BJ (cell line): ENCODE results near the gene RBP5. TPM values are rescaled to one million over a fixed set of nuclear protein-coding genes. Genes with fewer than 3 reads are reported as not detected.

Experiments
- CTCF ChIA-PET: fragments of 350-600 bp; formaldehyde crosslinking; extraction: SDS; loops from one replicate; lab custom pipeline; 2021; ENCODE audit warnings: antibody characterized with exemption, inconsistent platforms; lab: Yijun Ruan, JAX
- POLR2A ChIA-PET: fragments of 300-600 bp; sonication (Branson Sonifier 250); formaldehyde crosslinking; extraction: SDS; loops from one replicate; lab custom pipeline; 2021; ENCODE audit warnings: antibody characterized with exemption; lab: Charles Lee
- DNase-seq: peaks from one replicate; pipeline ENCODE4 v3.0.0-alpha.2; 2011; ENCODE audit warnings: low read depth
- H3K27me3 ChIP-seq: 2 replicates; pipeline ENCODE4 v1.6.0; 2011; ENCODE audit warnings: low read length; ENCODE audit not compliant: control insufficient read depth, insufficient read depth
- H3K36me3 ChIP-seq: 2 replicates; pipeline ENCODE4 v1.5.1; 2011; ENCODE audit warnings: low read length; ENCODE audit not compliant: control insufficient read depth, insufficient read depth
- H3K4me3 ChIP-seq: 2 replicates; pipeline ENCODE4 v1.5.1; 2011; ENCODE audit warnings: low read depth, mild to moderate bottlenecking, control low read depth, low read length
- CTCF ChIP-seq: IDR thresholded peaks from 2 replicates; pipeline ENCODE4 v1.5.1; 2011; ENCODE audit warnings: low read depth, mild to moderate bottlenecking, control low read depth, inconsistent platforms, low read length, moderate library complexity; ENCODE audit not compliant: insufficient read depth
- polyA plus RNA-seq: library from polyadenylated mRNA; depleted of rRNA; stranded (reverse); fragments of >200 nt; gene quantifications from 2 replicates; pipeline ENCODE4 v1.2.3, GENCODE V29; 2011

Gene RBP5
- polyA plus RNA-seq, 1 experiment = not detected

GRCh38 chr12:7158781-7159609 lies 30.3 kb upstream of the RBP5 start:
- ChIA-PET CTCF (interaction anchor here (0.6 kb wide), 1 partner anchor 22 kb away, joined by 4 read pairs; no protein-coding TSS in a partner anchor), POLR2A (no interaction called here)
- Histone ChIP-seq H3K4me3 (no peak overlapping the region), H3K36me3 (peaks cover 10% of the 10 kb centered on the region; the same call in 1 of the 2 replicates), H3K27me3 (peaks cover 2% of the 10 kb centered on the region)
- DNase-seq = no peak
- no peak for TF ChIP-seq CTCF

- Histone ChIP-seq H3K27me3 (no peaks in the 10 kb centered on the region), H3K36me3 (peaks cover 10% of the 10 kb centered on the region), H3K4me3 (no peak overlapping the region)
- CTCF ChIA-PET = no interaction called here
- POLR2A ChIA-PET = no interaction called here
- no peak for DNase-seq
- TF ChIP-seq CTCF = no peak
These were observed 28.7 kb upstream of the RBP5 start for GRCh38 chr12:7157391-7157790.

- ChIA-PET POLR2A (no interaction called here), CTCF (interaction anchor here (2.9 to 4.1 kb wide), 2 partner anchors 8 to 12 kb away, joined by 9 to 37 read pairs; no protein-coding TSS in a partner anchor)
- Histone ChIP-seq H3K4me3 (no peak overlapping the region), H3K36me3 (peaks cover 10% of the 10 kb centered on the region), H3K27me3 (no peaks in the 10 kb centered on the region)
- TF ChIP-seq CTCF = no peak
- DNase-seq = no peak
These were observed 27.8 kb upstream of the RBP5 start for GRCh38 chr12:7156259-7157197.

GRCh38 chr12:7155471-7156034 lies 26.9 kb upstream of the RBP5 start:
- Histone ChIP-seq H3K27me3 (no peaks in the 10 kb centered on the region), H3K36me3 (peaks cover 13% of the 10 kb centered on the region), H3K4me3 (no peak overlapping the region)
- DNase-seq = no peak
- no peak for TF ChIP-seq CTCF
- POLR2A ChIA-PET = interaction anchor here (0.5 kb wide), 1 partner anchor 10 kb away, joined by 7 read pairs; no protein-coding TSS in a partner anchor
- CTCF ChIA-PET = interaction anchor here (2.9 to 4.1 kb wide), 3 partner anchors 9 to 14 kb away, joined by 9 to 37 read pairs (median 20); no protein-coding TSS in a partner anchor
